Activated CD4-positive, alpha-beta T cell treated with anti-CD3 and anti-CD28 coated beads, Interleukin-2, amount 10 ng/mL, durations not matched to agents 7 days and 5 days (primary cell): Measurements from ENCODE around the gene PSMG3. TPM values are rescaled to one million over a fixed set of nuclear protein-coding genes. Genes with fewer than 3 reads are reported as not detected.

Source experiments
- CTCF ChIA-PET: fragments of 350-600 bp; sonication (Branson Sonifier 250); formaldehyde crosslinking; loops from one replicate; lab custom pipeline; 2021; ENCODE audit warnings: antibody characterized with exemption; lab: Charles Lee
- POLR2A ChIA-PET: fragments of 350-600 bp; sonication (Branson Sonifier 250); formaldehyde crosslinking; loops from one replicate; lab custom pipeline; 2021; ENCODE audit warnings: antibody characterized with exemption; lab: Charles Lee
- DNase-seq: peaks from one replicate; pipeline ENCODE4 v3.0.0-alpha.2; 2020
- H3K27ac Mint-ChIP-seq: one replicate; pipeline ENCODE4 v1.8.0; 2021; ENCODE audit warnings: mild to moderate bottlenecking, moderate library complexity, mixed read lengths
- H3K27me3 Mint-ChIP-seq: one replicate; pipeline ENCODE4 v1.8.0; 2021; ENCODE audit warnings: mixed read lengths
- H3K36me3 Mint-ChIP-seq: one replicate; pipeline ENCODE4 v1.8.0; 2021; ENCODE audit warnings: low read depth, mixed read lengths
- H3K4me1 Mint-ChIP-seq: one replicate; pipeline ENCODE4 v1.8.0; 2021; ENCODE audit warnings: mixed read lengths
- H3K4me3 Mint-ChIP-seq: one replicate; pipeline ENCODE4 v1.8.0; 2021; ENCODE audit warnings: mild to moderate bottlenecking, moderate library complexity, mixed read lengths
- H3K9me3 Mint-ChIP-seq: one replicate; pipeline ENCODE4 v1.8.0; 2021; ENCODE audit warnings: mixed read lengths
- total RNA-seq, 2 experiments: library from RNA; stranded (reverse); gene quantifications; one replicate each; pipeline ENCODE4 v1.2.3, GENCODE V29; 2021

The PSMG3 gene
- total RNA-seq: 10 to 100 TPM; 23.1 to 29.3 TPM

DNA sequence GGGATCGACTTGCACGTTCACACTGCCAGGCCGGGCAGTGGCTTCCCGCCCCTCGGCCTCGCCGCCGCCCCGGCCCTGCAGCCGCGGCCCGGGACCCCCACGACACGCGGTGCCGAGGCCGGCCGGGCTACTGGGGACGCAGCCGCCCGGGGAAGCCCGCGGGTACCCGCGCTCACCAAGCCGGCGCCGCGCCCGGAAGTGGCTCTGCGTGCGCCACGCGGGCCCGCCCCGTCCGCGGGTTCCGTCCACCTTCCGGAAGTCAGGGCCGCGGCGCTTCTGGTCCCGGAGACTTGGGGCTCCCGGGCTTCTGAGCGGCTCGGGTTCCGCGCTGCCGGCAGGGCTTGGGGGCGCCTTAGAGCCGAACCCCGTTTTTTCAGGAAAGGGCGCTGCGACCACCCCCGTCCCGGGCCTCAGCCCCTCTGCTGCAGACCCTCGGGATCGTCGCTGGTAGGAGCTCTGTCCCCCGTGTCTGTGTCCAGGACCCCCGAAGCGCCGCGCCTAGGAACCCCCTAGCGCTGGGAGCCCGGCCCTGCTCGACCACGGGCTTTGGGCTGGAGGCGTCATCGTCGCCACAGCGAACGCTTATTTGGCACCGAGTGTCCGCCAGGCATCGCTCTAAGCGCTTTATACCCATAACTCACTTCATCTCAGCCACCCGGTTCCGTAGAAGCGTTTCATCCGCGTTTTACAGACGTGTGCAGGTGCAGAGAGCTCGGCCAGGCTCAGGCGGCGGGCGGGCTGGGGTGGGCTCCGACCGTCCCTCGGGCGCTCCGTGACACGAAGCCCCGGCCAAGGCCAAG, at the start of gene PSMG3:
PSMG3 (minus strand) TSS at position 200 of the 800 bp plus-strand sequence. CDS start 693 bp downstream, outside the sequence.
- ChIA-PET CTCF (interaction anchor here (0.6 to 1.6 kb wide), 3 partner anchors 9 to 137 kb away, joined by 3 to 5 read pairs (median 3); no protein-coding TSS in a partner anchor), POLR2A (no interaction called here)
- Mint-ChIP-seq H3K9me3 (no peaks in the 10 kb centered on the region), H3K27ac (peak within 1 kb of the TSS; percentile 95), H3K27me3 (no peaks in the 10 kb centered on the region), H3K36me3 (peaks cover 11% of the 10 kb centered on the region), H3K4me1 (peaks cover 35% of the 10 kb centered on the region), H3K4me3 (peak within 1 kb of the TSS; percentile 86)
- peak; percentile 89 for DNase-seq

DNA sequence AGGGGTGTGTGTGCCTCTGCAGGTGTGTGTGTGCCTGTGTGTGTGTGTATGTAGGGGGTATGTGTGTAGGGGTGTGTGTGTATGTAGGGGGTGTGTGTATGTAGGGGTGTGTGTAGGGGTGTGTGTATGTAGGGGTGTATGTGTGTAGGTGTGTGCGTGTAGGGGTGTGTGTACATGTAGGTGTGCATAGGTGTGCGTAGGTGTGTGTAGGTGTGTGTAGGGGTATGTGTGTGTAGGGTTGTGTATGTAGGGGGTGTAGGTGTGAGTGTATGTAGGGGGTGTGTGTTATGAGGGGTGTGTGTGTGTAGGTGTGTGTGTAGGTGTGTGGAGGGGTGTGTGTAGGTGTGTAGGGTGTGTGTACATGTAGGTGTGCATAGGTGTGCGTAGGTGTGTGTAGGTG, 48.6 kb upstream of the PSMG3 start:
- ChIA-PET POLR2A (no interaction called here), CTCF (no interaction called here)
- H3K27ac Mint-ChIP-seq: no peak overlapping the region
- no peaks in the 10 kb centered on the region for H3K36me3 Mint-ChIP-seq
- H3K4me1 Mint-ChIP-seq: no peaks in the 10 kb centered on the region
- no peak for DNase-seq
- peaks cover 5% of the 10 kb centered on the region for H3K9me3 Mint-ChIP-seq
- peaks cover 2% of the 10 kb centered on the region for H3K27me3 Mint-ChIP-seq
- H3K4me3 Mint-ChIP-seq: no peak overlapping the region

DNA sequence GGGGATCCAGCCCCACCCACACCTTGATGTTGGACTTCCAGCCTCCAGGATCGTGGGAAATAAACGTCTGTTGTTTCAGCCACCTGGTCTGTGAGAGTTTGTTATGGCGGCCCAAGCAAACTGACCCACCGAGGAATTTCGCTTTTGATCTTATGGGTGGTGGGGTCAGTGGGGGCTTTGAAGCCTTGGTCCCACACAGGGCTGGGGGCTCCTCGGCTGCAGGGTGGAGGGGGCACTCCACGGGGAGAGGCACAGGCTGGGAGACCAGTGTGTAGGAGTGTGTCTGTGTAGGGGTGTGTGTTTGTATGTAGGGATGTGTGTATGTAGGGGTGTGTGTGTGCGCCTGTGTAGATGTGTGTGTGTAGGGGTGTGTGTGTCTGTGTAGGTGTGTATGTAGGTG, 48.1 kb upstream of the PSMG3 start:
- peaks cover 5% of the 10 kb centered on the region for H3K9me3 Mint-ChIP-seq
- no peak overlapping the region for H3K27ac Mint-ChIP-seq
- POLR2A ChIA-PET: no interaction called here
- no peak for DNase-seq
- H3K4me1 Mint-ChIP-seq: no peaks in the 10 kb centered on the region
- no peaks in the 10 kb centered on the region for H3K36me3 Mint-ChIP-seq
- CTCF ChIA-PET: no interaction called here
- peaks cover 2% of the 10 kb centered on the region for H3K27me3 Mint-ChIP-seq
- H3K4me3 Mint-ChIP-seq: no peak overlapping the region

GRCh38 chr7:1616741-1617140, 46.9 kb upstream of the PSMG3 start:
- H3K9me3 Mint-ChIP-seq: peaks cover 5% of the 10 kb centered on the region
- ChIA-PET CTCF (no interaction called here), POLR2A (no interaction called here)
- peaks cover 2% of the 10 kb centered on the region for H3K27me3 Mint-ChIP-seq
- H3K4me3 Mint-ChIP-seq: no peak overlapping the region
- no peaks in the 10 kb centered on the region for H3K36me3 Mint-ChIP-seq
- DNase-seq: no peak
- no peak overlapping the region for H3K27ac Mint-ChIP-seq
- H3K4me1 Mint-ChIP-seq: no peaks in the 10 kb centered on the region

GRCh38 chr7:1611708-1612241, 41.9 kb upstream of the PSMG3 start:
- ChIA-PET POLR2A (no interaction called here), CTCF (interaction anchor here (0.7 kb wide), 1 partner anchor 1218 kb away, joined by 4 read pairs; no protein-coding TSS in a partner anchor)
- Mint-ChIP-seq H3K9me3 (no peaks in the 10 kb centered on the region), H3K27me3 (peaks cover 2% of the 10 kb centered on the region), H3K36me3 (no peaks in the 10 kb centered on the region), H3K4me1 (no peaks in the 10 kb centered on the region), H3K4me3 (no peak overlapping the region), H3K27ac (no peak overlapping the region)
- no peak for DNase-seq

GRCh38 chr7:1610678-1611302, 41.0 kb upstream of the PSMG3 start:
- H3K27me3 Mint-ChIP-seq: peaks cover 6% of the 10 kb centered on the region
- H3K9me3 Mint-ChIP-seq: no peaks in the 10 kb centered on the region
- ChIA-PET POLR2A (no interaction called here), CTCF (interaction anchor here (0.8 to 1.5 kb wide), 2 partner anchors 14 to 22 kb away, joined by 3 to 4 read pairs; no protein-coding TSS in a partner anchor)
- no peaks in the 10 kb centered on the region for H3K4me1 Mint-ChIP-seq
- no peak overlapping the region for H3K27ac Mint-ChIP-seq
- DNase-seq: no peak
- H3K4me3 Mint-ChIP-seq: no peak overlapping the region
- H3K36me3 Mint-ChIP-seq: no peaks in the 10 kb centered on the region

- H3K4me3 Mint-ChIP-seq: no peak overlapping the region
- no peak for DNase-seq
- ChIA-PET POLR2A (no interaction called here), CTCF (interaction anchor here (0.8 to 1.5 kb wide), 2 partner anchors 14 to 21 kb away, joined by 3 to 4 read pairs; no protein-coding TSS in a partner anchor)
- no peak overlapping the region for H3K27ac Mint-ChIP-seq
- H3K27me3 Mint-ChIP-seq: peaks cover 8% of the 10 kb centered on the region
- no peaks in the 10 kb centered on the region for H3K36me3 Mint-ChIP-seq
- no peaks in the 10 kb centered on the region for H3K4me1 Mint-ChIP-seq
- H3K9me3 Mint-ChIP-seq: no peaks in the 10 kb centered on the region
These were observed 40.3 kb upstream of the PSMG3 start for GRCh38 chr7:1610013-1610677.

GRCh38 chr7:1609023-1609422, 39.2 kb upstream of the PSMG3 start:
- CTCF ChIA-PET: no interaction called here

GRCh38 chr7:1608318-1608717, 38.5 kb upstream of the PSMG3 start:
- H3K27ac Mint-ChIP-seq: no peak overlapping the region
- H3K36me3 Mint-ChIP-seq: no peaks in the 10 kb centered on the region
- peaks cover 6% of the 10 kb centered on the region for H3K27me3 Mint-ChIP-seq
- no peak overlapping the region for H3K4me3 Mint-ChIP-seq
- ChIA-PET CTCF (no interaction called here), POLR2A (no interaction called here)
- H3K9me3 Mint-ChIP-seq: no peaks in the 10 kb centered on the region
- no peaks in the 10 kb centered on the region for H3K4me1 Mint-ChIP-seq
- no peak for DNase-seq

More at GRCh38 chr7:1609023-1609422, 39.2 kb upstream of the PSMG3 start:
- POLR2A ChIA-PET: no interaction called here
- Mint-ChIP-seq H3K36me3 (no peaks in the 10 kb centered on the region), H3K27ac (no peak overlapping the region), H3K4me3 (no peak overlapping the region), H3K9me3 (no peaks in the 10 kb centered on the region), H3K27me3 (peaks cover 6% of the 10 kb centered on the region), H3K4me1 (no peaks in the 10 kb centered on the region)
- no peak for DNase-seq

- H3K4me1 Mint-ChIP-seq: no peaks in the 10 kb centered on the region
- DNase-seq: no peak
- no peak overlapping the region for H3K27ac Mint-ChIP-seq
- POLR2A ChIA-PET: no interaction called here
- no peaks in the 10 kb centered on the region for H3K9me3 Mint-ChIP-seq
- H3K27me3 Mint-ChIP-seq: peaks cover 6% of the 10 kb centered on the region
- no peak overlapping the region for H3K4me3 Mint-ChIP-seq
- no peaks in the 10 kb centered on the region for H3K36me3 Mint-ChIP-seq
- CTCF ChIA-PET: interaction anchor here (0.6 kb wide), 1 partner anchor 803 kb away, joined by 4 read pairs; no protein-coding TSS in a partner anchor
These were observed 37.9 kb upstream of the PSMG3 start for GRCh38 chr7:1607696-1608095.

DNA sequence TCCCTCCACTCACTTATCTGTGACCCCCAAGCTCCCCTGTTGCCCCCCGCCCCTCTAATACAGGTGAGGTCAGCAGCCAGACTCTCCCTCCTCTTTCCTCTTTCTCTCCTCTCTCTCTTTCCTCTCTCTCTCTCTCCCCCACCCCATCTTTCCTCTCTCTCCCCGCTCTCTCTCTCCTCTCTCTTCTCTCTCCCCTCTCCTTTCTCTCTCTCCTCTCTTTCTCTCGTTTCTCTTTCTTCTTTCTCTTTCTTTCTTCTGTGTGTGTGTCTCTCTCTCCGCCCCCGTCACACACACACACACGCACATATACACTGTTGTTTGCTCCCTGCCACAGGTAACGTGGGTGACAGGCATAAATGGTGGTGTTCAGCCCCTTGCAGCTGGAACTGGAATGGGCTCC, 37.2 kb upstream of the PSMG3 start:
- H3K4me1 Mint-ChIP-seq: no peaks in the 10 kb centered on the region
- ChIA-PET CTCF (no interaction called here), POLR2A (no interaction called here)
- peaks cover 6% of the 10 kb centered on the region for H3K27me3 Mint-ChIP-seq
- no peak for DNase-seq
- H3K27ac Mint-ChIP-seq: no peak overlapping the region
- no peak overlapping the region for H3K4me3 Mint-ChIP-seq
- H3K36me3 Mint-ChIP-seq: no peaks in the 10 kb centered on the region
- H3K9me3 Mint-ChIP-seq: no peaks in the 10 kb centered on the region

DNA sequence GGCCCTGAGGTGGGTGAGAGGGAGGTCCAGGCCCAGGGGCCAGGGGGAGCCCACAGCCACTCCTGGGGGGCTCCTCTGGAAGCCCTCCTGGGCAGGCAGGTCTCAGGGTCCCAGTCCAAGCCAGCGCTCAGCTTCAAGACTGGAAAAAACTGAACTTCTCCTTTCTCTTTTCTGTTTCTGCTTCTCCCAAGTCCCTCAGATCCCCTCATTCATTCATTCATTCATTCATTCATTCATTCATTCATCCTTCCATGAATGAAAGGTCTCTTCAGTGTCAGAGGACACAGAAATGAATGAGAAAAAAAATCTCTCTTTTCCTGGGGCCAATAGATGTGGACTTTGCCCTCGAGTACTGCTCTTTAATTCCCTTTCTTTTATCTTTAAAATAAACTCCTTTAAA, 34.6 kb upstream of the PSMG3 start:
- ChIA-PET POLR2A (no interaction called here), CTCF (no interaction called here)
- peaks cover 6% of the 10 kb centered on the region for H3K27me3 Mint-ChIP-seq
- no peaks in the 10 kb centered on the region for H3K9me3 Mint-ChIP-seq
- H3K4me3 Mint-ChIP-seq: no peak overlapping the region
- H3K27ac Mint-ChIP-seq: no peak overlapping the region
- no peak for DNase-seq
- no peaks in the 10 kb centered on the region for H3K4me1 Mint-ChIP-seq
- H3K36me3 Mint-ChIP-seq: no peaks in the 10 kb centered on the region
